H1 (cell line): ENCODE measurements around the gene RETREG3. TPM values are rescaled to one million over a fixed set of nuclear protein-coding genes. Genes with fewer than 3 reads are reported as not detected.

ENCODE experiments used
- CTCF ChIA-PET: fragments of 300-600 bp; sonication (Branson Sonifier 250); formaldehyde crosslinking; loops from one replicate; lab custom pipeline; 2021; ENCODE audit not compliant: partially characterized antibody; lab: Charles Lee
- POLR2A ChIA-PET: fragments of 300-600 bp; sonication (Branson Sonifier 250); formaldehyde crosslinking; loops from one replicate; lab custom pipeline; 2021; ENCODE audit warnings: inconsistent platforms; ENCODE audit not compliant: partially characterized antibody; lab: Charles Lee
- DNase-seq, 2 experiments: peaks; one replicate each; pipeline versions ENCODE4 v3.0.0 to v3.0.0-alpha.2; 2010 to 2022; ENCODE audit warnings: low spot score in 2 of 2, low read depth in 1 of 2, mixed read lengths in 1 of 2
- FAIRE-seq: peaks from 2 replicates; lab custom pipeline; 2011; peaks lifted over from hg19 to GRCh38; lab: Jason Lieb, UNC
- H2AFZ ChIP-seq: 2 replicates; pipeline ENCODE4 v1.8.1; 2012; ENCODE audit warnings: low read length, inconsistent platforms
- H2AK5ac ChIP-seq: 2 replicates; pipeline ENCODE4 v1.6.1; 2013; ENCODE audit warnings: low read depth, low read length
- H2BK120ac ChIP-seq: replicated peaks from 2 replicates; pipeline ENCODE3; 2013; ENCODE audit warnings: low read depth, low read length, inconsistent platforms
- H2BK12ac ChIP-seq: 2 replicates; pipeline ENCODE4 v1.6.1; 2013; ENCODE audit warnings: low read depth, low read length
- H2BK15ac ChIP-seq: 2 replicates; pipeline ENCODE4 v1.6.1; 2013; ENCODE audit warnings: low read length
- H2BK20ac ChIP-seq: 2 replicates; pipeline ENCODE4 v1.6.1; 2013; ENCODE audit warnings: low read length
- H2BK5ac ChIP-seq: 2 replicates; pipeline ENCODE4 v1.6.1; 2013; ENCODE audit warnings: low read depth, low read length
- H3K14ac ChIP-seq: 2 replicates; pipeline ENCODE4 v1.6.1; 2013; ENCODE audit warnings: inconsistent platforms; ENCODE audit not compliant: insufficient read length
- H3K18ac ChIP-seq: 2 replicates; pipeline ENCODE4 v1.6.1; 2013; ENCODE audit warnings: low read length; ENCODE audit errors: extremely low read depth
- H3K23ac ChIP-seq: 2 replicates; pipeline ENCODE4 v1.6.1; 2013; ENCODE audit warnings: inconsistent platforms; ENCODE audit not compliant: insufficient read length
- H3K23me2 ChIP-seq: 2 replicates; pipeline ENCODE4 v1.6.1; 2013; ENCODE audit warnings: low read depth, low read length
- H3K27ac ChIP-seq: 2 replicates; pipeline ENCODE4 v1.6.1; 2011; ENCODE audit warnings: low read depth, low read length, inconsistent platforms
- H3K27me3 ChIP-seq, 4 experiments: replicated peaks in 1 of 4; 1 replicate in 1 of 4; 2 replicates in 3 of 4; pipeline versions ENCODE4 v1.6.1 to v1.8.1; 2011 to 2013; ENCODE audit warnings: low read length in 3 of 4, mild to moderate bottlenecking in 3 of 4, inconsistent platforms in 2 of 4, mixed read lengths in 2 of 4, moderate library complexity in 1 of 4; ENCODE audit not compliant: control insufficient read depth in 3 of 4, insufficient read depth in 3 of 4; ENCODE audit errors: extremely low read depth in 1 of 4
- H3K36me3 ChIP-seq, 4 experiments: 2 replicates each; pipeline versions ENCODE4 v1.6.1 to v1.8.1; 2011 to 2013; ENCODE audit warnings: mild to moderate bottlenecking in 4 of 4, low read length in 3 of 4, moderate library complexity in 2 of 4, control low read depth in 1 of 4, inconsistent platforms in 1 of 4; ENCODE audit not compliant: insufficient read depth in 4 of 4, control insufficient read depth in 2 of 4
- H3K4ac ChIP-seq: replicated peaks from 2 replicates; pipeline ENCODE3; 2013; ENCODE audit warnings: low read length, low read depth, mixed read lengths, inconsistent platforms; ENCODE audit not compliant: insufficient read length
- H3K4me1 ChIP-seq, 4 experiments: replicated peaks in 1 of 4; 1 replicate in 1 of 4; 2 replicates in 3 of 4; pipeline versions ENCODE4 v1.6.1 to v1.8.1; 2011 to 2013; ENCODE audit warnings: low read length in 3 of 4, inconsistent platforms in 2 of 4, mixed read lengths in 1 of 4; ENCODE audit not compliant: insufficient read depth in 4 of 4, control insufficient read depth in 3 of 4
- H3K4me2 ChIP-seq, 2 experiments: 2 replicates each; pipeline versions ENCODE4 v1.6.1 to v1.8.1; 2011 to 2013; ENCODE audit warnings: low read depth in 2 of 2, low read length in 2 of 2, control low read depth in 1 of 2, inconsistent platforms in 1 of 2, mild to moderate bottlenecking in 1 of 2; ENCODE audit not compliant: insufficient read depth in 1 of 2
- H3K4me3 ChIP-seq, 4 experiments: fragments of 200-600, 300-600 bp in 1 of 4; sonication (generic), shearing (Covaris generic), sonication (Bioruptor Twin) in 1 of 4; 2 replicates each; pipeline versions ENCODE4 v1.5.1 to v1.8.1; 2011 to 2016; ENCODE audit warnings: low read length in 4 of 4, low read depth in 3 of 4, control low read depth in 2 of 4, inconsistent platforms in 2 of 4, mild to moderate bottlenecking in 2 of 4, mixed read lengths in 1 of 4, moderate library complexity in 1 of 4; ENCODE audit not compliant: insufficient read depth in 2 of 4; ENCODE audit errors: extremely low read depth in 1 of 4
- H3K56ac ChIP-seq: replicated peaks from 2 replicates; pipeline ENCODE3; 2013; ENCODE audit warnings: low read depth, mild to moderate bottlenecking, mixed read lengths, low read length, inconsistent platforms; ENCODE audit not compliant: insufficient read length
- H3K79me1 ChIP-seq: 2 replicates; pipeline ENCODE4 v1.6.1; 2013; ENCODE audit warnings: low read depth, low read length, control low read depth
- H3K79me2 ChIP-seq, 2 experiments: 2 replicates each; pipeline versions ENCODE4 v1.6.1 to v1.8.1; 2012 to 2013; ENCODE audit warnings: low read length in 2 of 2, mild to moderate bottlenecking in 2 of 2, inconsistent platforms in 1 of 2; ENCODE audit not compliant: insufficient read depth in 2 of 2, control insufficient read depth in 1 of 2
- H3K9ac ChIP-seq, 4 experiments: replicated peaks in 1 of 4; 1 replicate in 1 of 4; 2 replicates in 3 of 4; pipeline versions ENCODE4 v1.6.1 to v1.8.1; 2011 to 2013; ENCODE audit warnings: low read depth in 3 of 4, low read length in 3 of 4, control low read depth in 2 of 4, mild to moderate bottlenecking in 2 of 4, moderate library complexity in 2 of 4, inconsistent platforms in 1 of 4; ENCODE audit errors: extremely low read depth in 1 of 4
- H3K9me3 ChIP-seq, 2 experiments: 2 replicates each; pipeline versions ENCODE4 v1.6.1 to v1.8.1; 2012 to 2013; ENCODE audit warnings: mild to moderate bottlenecking in 2 of 2, moderate library complexity in 2 of 2, control low read depth in 1 of 2, inconsistent platforms in 1 of 2, low read depth in 1 of 2, low read length in 1 of 2, mixed read lengths in 1 of 2; ENCODE audit not compliant: insufficient read depth in 2 of 2
- H4K20me1 ChIP-seq, 2 experiments: replicated peaks in 1 of 2; 2 replicates each; pipeline versions ENCODE3 to v1.8.1; 2011 to 2013; ENCODE audit warnings: inconsistent platforms in 2 of 2, low read length in 2 of 2, mild to moderate bottlenecking in 1 of 2; ENCODE audit not compliant: insufficient read depth in 2 of 2, control insufficient read depth in 1 of 2
- H4K5ac ChIP-seq: 2 replicates; pipeline ENCODE4 v1.6.1; 2013; ENCODE audit warnings: low read length, low read depth, mixed read lengths, inconsistent platforms; ENCODE audit not compliant: insufficient read length
- H4K8ac ChIP-seq: 2 replicates; pipeline ENCODE4 v1.8.0; 2013; ENCODE audit warnings: mild to moderate bottlenecking, moderate library complexity, low read length, inconsistent platforms; ENCODE audit not compliant: insufficient read depth; ENCODE audit errors: extremely low read depth
- H4K91ac ChIP-seq: replicated peaks from 2 replicates; pipeline ENCODE3; 2013; ENCODE audit warnings: low read length, mixed read lengths, inconsistent platforms; ENCODE audit not compliant: insufficient read length
- POU5F1 ChIP-seq: IDR thresholded peaks from 2 replicates; pipeline ENCODE4 v1.6.1; 2011; ENCODE audit warnings: low read depth, mild to moderate bottlenecking, low read length, moderate library complexity
- RBBP5 ChIP-seq: IDR thresholded peaks from 2 replicates; pipeline ENCODE4 v1.7.1; 2012; ENCODE audit warnings: low read depth, mild to moderate bottlenecking, inconsistent platforms, low read length, moderate library complexity, borderline replicate concordance
- WGBS, 2 experiments: shearing (Covaris generic) in 1 of 2; methylation state at CpG; one replicate each; pipeline versions ENCODE4 v1.1.6 to v1.1.7; 2013 to 2015; ENCODE audit warnings: low lambda C conversion rate in 2 of 2, mixed read lengths in 2 of 2, inconsistent platforms in 1 of 2, low coverage in 1 of 2, missing lambda C conversion rate in 1 of 2; ENCODE audit not compliant: insufficient replicate concordance in 2 of 2, insufficient coverage in 1 of 2, insufficient read length in 1 of 2; ENCODE audit errors: extremely low coverage in 1 of 2, missing lambda C conversion rate in 1 of 2; 5-methylcytosine and 5-hydroxymethylcytosine counted together
- polyA plus RNA-seq, 7 experiments: library from polyadenylated mRNA; depleted of rRNA in 3 of 7; stranded (reverse) in 5 of 7; unstranded in 2 of 7; fragments of >200 nt in 5 of 7; fragments of 200-250 nt in 2 of 7; gene quantifications; 1 replicate in 5 of 7; 2 replicates in 1 of 7; 4 replicates in 1 of 7; pipeline versions ENCODE4 v1.2.1 to v1.2.3, GENCODE V29; 2011 to 2013; ENCODE audit warnings: missing spikeins in 2 of 7, mixed read lengths in 2 of 7
- total RNA-seq: library from RNA; stranded (reverse); fragmentation: NEBNext Ultra II Directional; extraction: Animal tissue kit (Norgen Biotek cat#: 25700); gene quantifications from 2 replicates; pipeline ENCODE4 v1.2.1, GENCODE V29; 2021

Gene RETREG3
- total and polyA plus RNA-seq, 2 of the 8 experiments (the other 6 are each of a cell fraction or from before 2014, with no cell fraction given): 23.7 to 42.6 TPM

DNA sequence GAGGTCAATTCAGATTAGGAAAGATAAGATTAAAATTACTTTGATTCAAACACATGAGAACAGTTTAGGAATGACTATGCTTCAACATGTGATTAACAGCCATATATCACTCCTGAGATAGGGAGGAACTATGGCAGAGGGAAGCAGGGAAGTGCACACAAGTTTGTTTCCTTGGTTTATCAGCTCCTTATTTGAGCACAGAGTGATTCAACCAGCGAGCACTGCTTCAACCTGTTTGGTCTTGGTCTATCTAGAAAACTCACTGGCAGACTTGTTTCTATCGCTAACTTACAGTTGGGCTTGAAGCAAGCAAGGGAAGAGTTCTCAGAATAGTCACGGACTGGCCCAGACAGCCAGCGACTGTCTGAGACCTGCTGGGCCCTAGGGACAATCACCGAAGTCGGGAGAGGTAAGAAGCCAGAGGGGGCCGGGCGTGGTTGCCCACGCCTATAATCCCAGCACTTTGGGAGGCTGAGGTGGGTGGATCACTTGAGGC is 23.8 kb upstream of the RETREG3 start:
- Histone ChIP-seq H3K27me3 (no peaks in the 10 kb centered on the region), H3K56ac (no peak overlapping the region), H3K9me3 (no peaks in the 10 kb centered on the region), H2AFZ (peak overlapping the region; percentile 13), H2BK15ac (no peak overlapping the region), H3K23ac (no peak overlapping the region), H4K91ac (no peak overlapping the region), H2BK120ac (no peak overlapping the region), H3K4me2 (no peak overlapping the region), H3K9ac (no peak overlapping the region), H3K79me2 (no peaks in the 10 kb centered on the region), H3K79me1 (no peaks in the 10 kb centered on the region), H2BK5ac (no peak overlapping the region), H2BK12ac (no peak overlapping the region), H4K5ac (no peak overlapping the region), H3K27ac (no peak overlapping the region), H3K23me2 (no peaks in the 10 kb centered on the region), H3K14ac (no peak overlapping the region), H3K4me1 (no peaks in the 10 kb centered on the region), H3K4ac (no peak overlapping the region), H2AK5ac (no peak overlapping the region), H3K18ac (no peak overlapping the region), H4K8ac (no peak overlapping the region), H3K36me3 (no peaks in the 10 kb centered on the region), H2BK20ac (no peak overlapping the region), H3K4me3 (no peak overlapping the region), H4K20me1 (no peaks in the 10 kb centered on the region)
- ChIA-PET CTCF (interaction anchor here (1.1 to 1.3 kb wide), 2 partner anchors 13 to 14 kb away, joined by 4 to 6 read pairs; no protein-coding TSS in a partner anchor), POLR2A (interaction anchor here (0.9 to 1.1 kb wide), 2 partner anchors 13 to 33 kb away, joined by 3 to 4 read pairs; no protein-coding TSS in a partner anchor)
- DNase-seq (no peak), FAIRE-seq (no peak)
- WGBS, 2 experiments: 90% methylated on average over 9 of the region's 9 CpGs; no CpG with 5 or more reads in 1 of the 2 experiments
- TF ChIP-seq POU5F1 (no peak), RBBP5 (no peak)
